Activated T-cell treated with anti-CD3 and anti-CD28 coated beads, Interleukin-2, amount 50 U/mL, for 1 hour (primary cell): ENCODE measurements around the gene NEGR1.

Experiments
- DNase-seq: peaks from one replicate; pipeline ENCODE4 v3.0.0-alpha.2; 2020

NEGR1 gene

DNA sequence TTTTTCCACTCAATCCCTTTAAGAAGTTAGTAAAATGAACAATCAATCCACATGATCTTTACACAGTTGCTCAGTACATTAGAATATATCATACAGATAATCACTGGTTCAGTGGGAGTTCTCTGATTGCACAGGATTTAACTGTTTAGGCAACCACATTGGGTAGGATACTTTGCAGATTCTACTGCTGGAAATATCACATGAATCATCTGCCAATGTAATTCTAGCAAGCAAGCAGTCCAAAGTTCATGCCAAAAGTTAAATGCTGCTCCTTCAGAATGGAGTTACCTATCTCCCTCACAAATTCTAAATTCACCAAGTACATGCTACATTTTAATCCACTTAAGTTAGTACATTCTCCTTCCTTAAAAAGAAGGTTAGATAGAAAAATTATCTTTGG, 52.4 kb downstream of the NEGR1 start:
- no peak for DNase-seq

DNA sequence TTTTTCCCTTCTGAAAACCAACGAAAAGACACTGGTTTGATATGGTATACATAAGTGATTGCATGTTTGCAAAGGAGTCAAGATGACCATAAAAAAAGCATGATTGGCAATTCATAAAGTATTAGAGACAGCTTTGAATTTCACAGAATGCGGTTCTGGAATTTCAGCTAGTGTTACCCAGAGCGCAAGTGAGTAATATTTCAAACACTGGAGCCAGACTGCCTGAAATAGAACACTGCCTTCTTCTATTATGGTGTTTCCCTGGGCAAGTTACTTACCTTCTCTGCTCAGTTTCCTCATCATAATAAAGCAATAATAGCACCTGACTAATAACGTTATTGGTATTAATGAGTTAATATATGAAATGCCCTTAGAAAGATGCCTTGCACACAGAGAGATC, 54.7 kb downstream of the NEGR1 start:
- DNase-seq = no peak

DNA sequence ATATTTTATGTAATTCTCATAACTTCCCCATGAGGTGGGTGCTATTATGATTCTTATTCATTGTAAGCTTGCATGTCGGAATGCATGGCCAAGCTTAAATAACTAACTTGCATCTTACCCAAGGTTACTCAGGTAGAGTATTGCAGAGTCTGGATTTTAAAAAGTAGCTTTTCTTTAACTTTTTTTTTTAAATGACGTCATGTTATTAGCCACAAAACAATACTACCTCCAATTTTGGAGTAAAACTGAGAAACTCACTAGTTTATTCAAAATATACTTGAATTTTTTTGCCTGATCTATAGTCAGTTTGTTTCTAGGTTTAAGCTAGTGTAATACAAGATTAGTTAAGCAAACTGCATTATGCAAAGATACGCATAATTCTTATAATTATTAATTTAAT, 57.8 kb downstream of the NEGR1 start:
- no peak for DNase-seq

DNA sequence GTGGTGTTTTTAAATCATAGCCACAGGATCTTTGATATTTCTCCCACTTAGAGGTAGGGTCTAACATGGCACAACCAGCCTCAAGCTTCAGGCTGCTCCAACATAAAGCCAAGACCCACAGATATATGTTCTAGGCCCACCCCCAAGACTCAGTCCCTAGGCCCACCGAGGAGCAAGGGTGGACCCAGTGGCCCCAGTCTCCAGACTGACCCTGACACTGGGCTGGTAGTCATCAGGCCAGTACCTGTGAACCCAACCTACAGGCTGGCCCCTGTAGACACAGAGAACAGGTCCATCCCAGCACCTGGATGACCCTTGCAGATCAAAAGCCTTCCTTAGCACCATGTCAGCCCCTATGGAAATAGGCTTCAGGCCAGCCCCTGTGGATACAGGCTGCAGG, 60.5 kb downstream of the NEGR1 start:
- no peak for DNase-seq

DNA sequence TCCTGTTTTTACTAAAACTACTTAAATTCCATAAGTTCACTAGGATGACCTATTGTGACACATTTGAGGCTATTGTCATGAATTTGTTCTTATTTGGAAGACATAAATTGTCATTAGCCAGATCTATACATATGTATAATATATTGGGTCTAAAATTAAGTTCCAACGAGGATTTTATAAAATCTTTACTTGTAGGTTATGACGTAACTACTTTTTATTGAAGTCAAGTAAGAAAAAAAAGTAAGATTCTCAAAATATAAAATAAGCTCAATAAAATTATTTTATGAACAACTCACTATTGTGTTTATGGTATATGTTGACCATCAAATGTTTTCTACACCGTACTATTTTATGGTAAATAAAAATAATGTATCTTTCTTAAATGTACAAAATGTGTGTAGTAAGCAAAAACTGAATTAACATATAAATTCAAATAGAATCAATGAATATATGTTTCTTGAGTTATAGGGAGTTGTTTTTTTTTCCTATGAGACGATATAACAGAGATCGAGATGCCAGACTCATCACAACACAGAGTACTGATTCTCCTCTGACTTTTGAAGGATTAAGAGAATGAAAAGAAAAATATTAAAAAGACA, 64.1 kb downstream of the NEGR1 start:
- no peak for DNase-seq

DNA sequence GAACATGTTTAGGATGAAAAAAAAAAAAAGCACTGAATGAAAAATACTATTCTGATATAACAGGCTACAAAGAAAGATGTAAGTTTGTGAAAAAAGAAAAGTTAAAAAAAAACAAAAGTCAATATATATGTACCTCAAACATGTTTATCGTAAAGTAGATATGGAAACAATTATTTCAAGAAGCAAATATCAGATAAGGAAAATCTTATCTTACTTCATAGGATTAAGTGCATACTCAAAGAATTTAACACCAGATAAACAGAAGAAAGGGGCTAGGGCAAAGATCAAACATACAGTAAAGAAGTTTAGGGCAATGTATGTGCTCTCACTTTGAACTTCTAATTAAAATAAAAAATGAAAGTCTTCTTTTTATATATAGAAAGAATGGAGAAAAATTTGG, 75.3 kb downstream of the NEGR1 start:
- no peak for DNase-seq

DNA sequence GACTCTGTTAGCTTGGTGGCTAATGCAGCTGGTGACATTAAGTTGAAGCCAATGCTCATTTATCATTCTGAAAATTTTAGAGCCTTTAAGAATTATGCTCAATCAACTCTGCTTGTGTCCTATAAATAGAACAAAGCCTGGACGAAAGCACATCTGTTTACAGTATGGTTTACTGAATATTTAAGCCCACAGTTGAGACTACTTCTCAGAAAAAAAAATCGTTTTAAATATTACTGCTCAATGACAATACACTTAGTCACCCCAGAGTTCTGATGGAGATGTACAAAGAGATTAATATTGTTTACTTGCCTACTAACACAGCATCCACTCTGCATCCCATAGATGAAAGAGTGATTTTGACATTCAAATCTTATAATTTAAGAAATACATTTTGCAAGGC, 79.6 kb downstream of the NEGR1 start:
- no peak for DNase-seq

DNA sequence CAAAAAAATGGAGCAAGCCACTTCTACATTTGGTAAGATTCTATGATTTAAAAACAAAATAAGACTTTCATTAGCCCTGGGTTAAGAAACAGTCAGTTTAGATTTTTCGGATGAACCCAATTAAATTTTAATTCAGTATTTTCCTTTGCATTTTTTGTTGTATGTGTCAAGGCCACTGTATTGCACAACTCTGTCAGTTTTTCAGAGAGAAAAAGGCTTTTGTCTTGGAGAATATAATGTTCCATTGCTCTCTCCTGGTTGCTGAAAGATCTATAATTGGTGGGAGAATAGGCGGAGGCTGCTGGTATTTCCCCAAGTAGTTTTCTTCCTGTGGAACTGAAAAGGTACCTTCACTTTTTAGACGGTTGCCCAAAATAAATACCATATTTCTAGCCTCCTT, 84.6 kb downstream of the NEGR1 start:
- DNase-seq = no peak

DNA sequence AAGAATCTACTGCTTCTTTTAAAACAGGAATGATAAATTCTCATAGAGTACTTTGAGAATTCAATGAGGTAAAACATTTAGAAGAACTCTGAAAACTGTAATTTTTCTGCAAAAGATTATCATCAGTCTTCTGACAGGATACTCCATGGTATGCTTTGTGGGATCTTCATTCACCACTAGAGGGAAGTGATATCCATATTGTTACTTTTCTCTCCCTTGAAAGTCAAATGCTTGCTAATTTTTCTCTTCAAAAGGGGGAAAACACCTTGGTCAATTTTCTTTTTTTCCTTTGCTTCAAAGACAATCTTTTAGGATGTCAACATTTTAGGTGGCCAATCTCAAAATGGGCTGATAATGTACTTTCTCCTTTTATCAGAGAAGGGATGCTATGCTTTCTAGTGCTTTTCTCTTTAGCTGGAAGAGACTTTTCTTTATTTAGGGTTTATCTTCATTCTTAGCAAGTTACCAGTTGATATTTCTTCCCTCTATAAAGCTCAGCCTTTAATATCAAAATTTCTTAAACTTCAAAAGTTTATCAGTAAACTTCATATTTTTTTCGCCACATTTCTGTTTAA, 95.5 kb downstream of the NEGR1 start:
- DNase-seq = no peak

DNA sequence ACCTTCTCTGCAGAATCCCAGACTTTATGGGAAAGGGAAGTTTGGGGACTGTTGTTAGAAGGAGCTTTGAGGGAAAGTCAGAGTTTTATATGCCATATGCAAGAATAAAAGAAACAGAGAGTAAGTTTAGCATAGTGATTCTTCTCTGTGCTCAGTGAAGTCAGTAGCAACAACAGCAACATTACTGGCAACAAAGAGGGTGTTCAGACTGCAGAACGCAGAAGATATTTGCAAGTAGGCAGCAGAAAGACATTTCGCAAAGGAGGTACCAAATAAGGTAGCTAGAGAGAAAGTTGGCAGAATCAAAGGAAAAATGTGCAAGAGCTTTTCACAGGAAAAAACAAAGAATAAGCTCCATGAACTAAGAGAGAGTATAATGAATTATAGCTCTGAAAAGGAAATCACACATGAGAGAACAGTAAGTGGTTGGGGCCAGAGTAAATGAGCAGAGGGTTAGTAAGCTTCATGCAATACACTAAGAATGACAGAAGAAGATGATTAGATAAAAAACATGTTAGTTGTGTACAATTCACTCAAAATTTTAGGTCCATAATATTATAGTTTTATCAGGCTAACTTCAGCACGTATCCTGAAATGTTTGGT, 98.1 kb downstream of the NEGR1 start:
- DNase-seq = no peak

DNA sequence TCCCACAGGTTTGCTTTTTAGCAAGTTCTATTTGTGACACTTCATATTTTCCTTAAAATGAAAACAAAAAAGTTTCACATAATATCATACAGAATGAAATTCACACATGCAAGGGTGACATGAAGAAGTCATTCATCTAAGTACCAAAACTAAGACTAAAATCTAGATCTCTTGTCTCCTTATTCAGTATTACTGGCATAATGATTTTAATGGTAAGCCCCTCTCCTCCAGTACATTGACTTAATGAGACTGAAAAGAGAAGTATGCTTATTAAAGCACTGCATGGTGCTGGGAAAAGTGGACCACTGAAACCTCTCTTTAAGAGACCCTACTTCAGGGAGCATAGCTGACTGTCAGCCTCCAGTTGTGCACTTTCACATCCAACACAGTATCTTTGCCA, 99.5 kb downstream of the NEGR1 start:
- no peak for DNase-seq

DNA sequence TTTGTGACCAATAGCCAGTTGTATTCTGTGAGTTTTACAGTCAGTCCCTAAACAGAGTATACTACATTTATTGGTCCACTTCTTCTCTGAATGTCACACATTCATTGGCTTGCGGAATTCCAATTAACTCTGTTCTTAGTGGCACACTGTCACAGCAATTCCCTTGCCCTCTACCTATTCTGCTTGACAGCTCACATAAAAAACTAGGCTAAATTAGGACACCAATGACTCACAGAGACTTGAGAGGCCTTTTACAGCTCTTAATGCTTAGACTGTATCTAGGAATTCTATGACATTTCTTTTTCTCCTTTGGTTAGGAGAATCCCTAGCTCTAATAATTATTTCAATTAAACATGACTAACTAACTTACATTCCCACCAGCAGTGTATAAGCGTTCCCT, 104.1 kb downstream of the NEGR1 start:
- DNase-seq = no peak

DNA sequence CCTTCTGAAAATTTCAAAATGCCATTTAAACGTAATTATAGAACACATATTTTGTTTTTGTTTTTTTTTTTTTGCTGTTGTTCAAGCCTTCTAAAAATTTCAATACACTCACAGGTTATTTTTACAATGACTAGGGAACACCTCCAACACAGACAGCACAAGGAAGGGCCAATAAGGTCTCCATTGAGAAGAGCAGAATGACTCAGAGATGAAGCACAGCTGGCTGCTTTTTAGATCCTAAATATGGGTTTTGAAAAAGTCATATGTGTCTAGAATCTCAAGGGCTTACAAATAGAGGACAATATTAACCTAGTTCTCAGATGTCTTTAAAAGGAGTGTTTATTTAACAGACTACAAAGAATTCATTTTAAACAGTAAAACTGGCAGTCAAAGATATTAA, 104.6 kb downstream of the NEGR1 start:
- DNase-seq = no peak

DNA sequence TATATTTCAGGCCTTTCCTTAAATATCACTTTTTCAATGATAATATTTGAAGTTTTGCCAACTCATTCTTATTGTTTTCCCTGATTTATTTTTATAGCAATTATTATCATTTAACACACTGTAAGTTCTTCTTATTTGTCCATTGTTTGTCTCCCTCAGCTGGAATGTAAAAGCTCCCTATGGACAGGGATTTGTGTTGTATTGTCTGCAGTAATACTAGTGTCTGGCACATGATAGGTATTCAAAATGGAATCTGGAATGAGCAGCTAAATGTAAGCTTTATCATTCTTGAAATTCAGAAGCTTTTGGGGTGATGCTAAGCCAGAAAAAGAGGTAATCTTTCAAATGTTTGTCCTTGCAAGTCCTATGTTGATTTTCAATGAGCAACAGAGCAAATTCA, 112.1 kb downstream of the NEGR1 start:
- DNase-seq = no peak

DNA sequence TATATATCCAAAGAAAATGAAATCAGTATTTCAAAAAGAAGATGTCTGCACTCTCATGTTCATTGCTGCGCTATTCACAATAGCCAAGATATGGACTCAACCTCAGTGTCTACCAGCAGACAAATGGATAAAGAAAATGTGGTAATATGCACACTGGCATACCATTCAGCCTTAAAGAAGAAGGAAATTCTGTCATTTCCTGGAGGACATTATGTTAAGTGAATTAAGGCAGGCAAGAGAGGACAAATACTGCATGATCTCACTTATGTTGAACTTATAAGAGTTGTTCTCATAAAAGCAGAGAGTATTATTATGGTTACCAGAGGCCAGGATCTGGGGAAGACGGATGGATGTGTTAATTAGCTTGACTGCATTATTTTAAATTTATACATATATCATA, 115.9 kb downstream of the NEGR1 start:
- DNase-seq = no peak

DNA sequence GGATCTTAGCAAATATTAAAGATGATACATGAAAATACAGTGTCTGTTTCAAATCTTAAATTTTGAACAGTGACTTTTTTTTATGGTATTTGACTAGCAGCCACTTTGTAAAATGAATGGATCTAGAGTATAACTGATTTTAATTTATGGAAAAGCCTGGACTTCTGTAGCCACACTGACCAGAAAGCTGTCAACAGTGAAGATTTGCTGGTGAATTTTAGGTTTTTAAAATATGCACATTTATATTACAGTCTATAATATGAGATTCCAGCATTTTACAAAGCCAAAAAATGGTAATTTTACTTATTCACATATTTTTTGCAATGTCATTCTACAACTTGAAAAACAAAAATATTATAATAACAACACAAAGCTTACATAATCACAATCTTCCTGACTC, 131.8 kb downstream of the NEGR1 start:
- DNase-seq = no peak

DNA sequence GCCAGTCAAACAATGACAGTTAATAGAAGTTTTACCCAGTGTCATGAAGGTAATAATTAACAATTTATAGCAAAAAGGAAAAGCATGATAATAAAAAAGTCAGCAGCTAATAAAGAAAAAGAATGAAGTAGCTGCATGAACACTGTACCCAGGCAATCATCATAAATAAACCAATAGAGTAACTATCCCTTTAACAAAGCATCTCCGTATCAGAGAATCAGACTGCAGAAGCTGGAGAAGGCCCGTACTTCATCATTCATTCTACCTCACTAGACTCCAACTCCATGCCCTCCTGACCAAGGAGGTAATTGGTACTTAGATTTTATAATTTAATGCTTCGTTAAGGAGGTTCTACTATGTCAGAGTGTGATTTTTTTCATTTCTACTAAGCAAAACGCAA, 140.5 kb downstream of the NEGR1 start:
- no peak for DNase-seq

DNA sequence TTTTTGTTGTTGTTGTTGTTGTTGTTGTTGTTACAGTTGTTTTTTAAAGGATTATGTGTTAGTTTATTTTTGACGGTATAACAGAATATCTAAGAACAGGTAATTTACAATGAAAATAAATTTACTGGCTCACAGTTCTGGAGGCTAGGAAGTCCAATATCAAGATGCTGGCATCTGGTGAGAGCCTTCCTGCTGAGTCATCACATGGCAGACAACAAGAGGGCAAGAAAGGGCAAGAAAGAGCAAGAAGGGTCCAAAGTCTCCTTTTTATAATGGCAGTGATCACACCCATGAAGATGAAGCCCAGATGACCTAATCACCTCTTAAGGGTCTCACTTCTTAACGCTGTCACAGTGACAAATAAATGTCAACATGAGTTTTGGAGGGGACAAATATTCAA, 142.1 kb downstream of the NEGR1 start:
- DNase-seq = no peak

DNA sequence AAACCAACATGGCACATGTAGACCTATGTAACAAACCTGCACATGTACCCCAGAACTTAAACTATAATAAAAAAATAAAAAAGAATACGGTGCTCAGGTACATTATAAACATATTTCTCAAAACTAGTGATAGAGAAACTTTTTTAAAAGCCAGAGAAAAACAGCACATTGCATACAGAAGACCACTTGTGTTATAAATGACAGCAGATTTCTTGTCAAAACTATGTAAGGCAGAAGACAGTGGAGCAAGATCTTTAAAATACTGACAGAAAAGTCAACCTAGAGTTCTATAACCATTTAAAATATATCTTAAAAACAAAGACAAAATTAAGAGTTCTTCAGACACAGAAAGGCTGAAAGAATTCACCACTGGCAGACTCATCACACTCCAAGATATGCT, 144.7 kb downstream of the NEGR1 start:
- no peak for DNase-seq

DNA sequence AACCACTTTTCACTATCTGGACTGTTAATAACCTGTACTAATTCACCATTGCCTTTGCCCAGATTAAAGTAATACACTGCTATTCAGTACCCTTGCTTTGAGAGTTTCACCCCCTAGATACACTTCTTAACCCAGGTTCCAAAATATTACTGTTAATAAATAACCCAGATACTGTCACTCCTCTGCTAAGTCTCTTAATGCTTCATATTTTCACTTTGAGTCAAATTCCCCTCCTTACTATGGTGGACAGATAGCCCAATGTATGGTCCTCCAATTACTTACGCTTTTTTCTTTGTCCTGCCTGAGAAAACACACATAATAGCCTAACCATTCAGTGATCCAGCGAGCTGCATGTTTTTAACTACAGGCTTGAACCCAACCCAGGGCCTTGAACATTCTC, 152.5 kb downstream of the NEGR1 start:
- no peak for DNase-seq

DNA sequence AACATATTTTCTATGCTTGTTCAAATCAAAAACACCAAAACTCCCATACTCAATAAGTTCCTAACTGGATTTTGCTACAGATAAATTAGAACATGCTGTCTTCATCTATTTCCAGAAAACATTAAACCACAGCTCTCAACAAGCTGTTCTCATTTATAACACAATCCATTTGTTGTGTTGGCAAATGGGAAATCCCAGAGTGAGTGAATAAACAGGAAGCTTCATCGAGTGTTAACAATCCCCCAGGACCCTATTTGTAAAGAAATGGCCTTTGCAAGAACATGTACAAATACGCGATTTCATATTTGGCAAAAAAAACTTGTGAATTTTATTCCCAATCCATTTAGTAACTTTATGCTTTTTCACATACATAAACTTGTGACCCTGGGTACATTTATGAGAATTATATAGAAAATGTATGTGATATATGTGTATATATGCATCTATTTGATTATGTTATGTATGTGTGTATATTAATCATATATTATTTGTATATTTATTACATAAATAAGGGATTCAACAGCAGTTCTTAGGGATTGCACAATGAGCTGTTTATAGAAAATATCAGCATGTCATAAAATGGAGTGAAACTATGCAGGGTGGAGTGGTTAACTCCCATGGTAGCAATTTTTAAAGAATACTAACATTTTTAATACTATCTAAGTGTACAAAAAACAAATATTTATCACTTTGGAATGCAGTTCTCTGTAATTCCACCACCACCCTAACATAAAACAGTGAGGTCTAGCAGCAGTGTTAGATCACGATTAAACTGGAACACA, 160.0 kb downstream of the NEGR1 start:
- no peak for DNase-seq

DNA sequence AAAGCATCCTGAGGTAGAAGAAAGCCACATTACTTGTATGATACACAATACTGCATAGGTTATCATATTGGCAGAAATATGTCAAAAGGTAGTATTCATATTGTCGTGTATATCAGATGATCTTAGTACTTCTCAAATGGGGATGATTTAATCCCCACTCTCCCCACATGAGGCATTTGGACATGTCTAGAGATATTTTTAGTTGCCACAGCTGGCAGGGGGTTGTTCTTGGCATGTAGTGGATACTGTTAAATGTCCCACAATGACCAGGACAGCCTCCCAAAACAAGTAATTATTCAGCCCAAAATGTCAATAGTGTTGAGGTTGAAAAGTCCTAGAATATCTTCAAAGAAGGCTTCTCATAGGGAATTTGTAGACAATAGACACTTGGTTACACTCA, 162.8 kb downstream of the NEGR1 start:
- DNase-seq = no peak

DNA sequence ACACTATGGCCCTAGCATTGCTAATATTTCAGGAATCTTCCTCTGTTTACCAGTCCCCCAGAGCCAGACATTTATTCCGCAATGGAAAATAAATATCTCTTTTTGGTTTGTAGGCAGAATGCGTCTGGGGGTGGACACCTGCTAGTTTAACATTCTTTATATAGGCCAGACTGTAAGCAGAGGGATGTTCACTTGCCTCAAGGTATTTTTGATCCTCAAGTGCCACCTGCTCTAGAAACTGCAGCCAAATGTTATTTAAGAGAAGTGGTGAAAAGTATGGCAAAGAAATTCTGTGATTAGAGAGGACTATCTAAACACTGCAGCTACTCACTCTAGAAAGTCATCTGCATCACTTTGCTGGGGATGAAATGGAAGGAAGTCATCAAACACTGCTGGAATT, 164.7 kb downstream of the NEGR1 start:
- no peak for DNase-seq

DNA sequence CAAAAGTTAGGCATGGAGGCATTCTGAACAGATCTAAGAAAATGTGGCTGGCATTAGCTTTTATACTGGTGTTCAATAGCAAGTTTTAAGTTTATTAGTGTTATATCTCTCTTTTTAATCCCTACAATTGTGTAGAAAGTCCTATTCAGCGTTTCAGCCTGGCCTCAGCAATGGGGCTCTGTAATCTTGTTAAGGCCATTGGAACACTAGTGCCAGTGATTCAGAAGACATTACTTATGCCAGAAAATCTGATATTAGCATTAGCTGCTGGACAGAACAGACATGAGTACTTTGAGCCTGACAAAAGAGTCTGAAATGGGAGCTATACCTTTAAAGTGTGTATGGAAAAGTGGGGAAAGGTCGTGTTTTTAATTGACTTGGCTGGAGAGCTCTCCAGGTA, 167.0 kb downstream of the NEGR1 start:
- no peak for DNase-seq
